Muscle layer of duodenum (tissue), 2 donors: ENCODE results near the gene MEPCE.

Source experiments
- H3K27ac ChIP-seq: one replicate; pipeline ENCODE4 v1.7.0; 2013; ENCODE audit warnings: mild to moderate bottlenecking, low read length
- H3K27me3 ChIP-seq: one replicate; pipeline ENCODE4 v1.7.0; 2013; ENCODE audit warnings: low read depth, mild to moderate bottlenecking, control low read depth, low read length
- H3K36me3 ChIP-seq, 2 donors: one replicate each; pipeline ENCODE4 v1.7.0; 2013; ENCODE audit warnings: low read length in 2 of 2, control low read depth in 1 of 2, mild to moderate bottlenecking in 1 of 2; ENCODE audit not compliant: insufficient read depth in 2 of 2, control insufficient read depth in 1 of 2
- H3K4me1 ChIP-seq, 2 donors: one replicate each; pipeline ENCODE4 v1.7.0; 2013; ENCODE audit warnings: low read length in 2 of 2, mild to moderate bottlenecking in 2 of 2, control low read depth in 1 of 2, moderate library complexity in 1 of 2; ENCODE audit not compliant: insufficient read depth in 2 of 2, control insufficient read depth in 1 of 2
- H3K4me3 ChIP-seq, 2 donors: one replicate each; pipeline ENCODE4 v1.7.0; 2013; ENCODE audit warnings: low read length in 2 of 2, low read depth in 1 of 2, mild to moderate bottlenecking in 1 of 2
- H3K9me3 ChIP-seq, 2 donors: one replicate each; pipeline ENCODE4 v1.7.0; 2013; ENCODE audit warnings: low read length in 2 of 2, control low read depth in 1 of 2, mild to moderate bottlenecking in 1 of 2; ENCODE audit not compliant: control insufficient read depth in 1 of 2
- donor health status: healthy.

The MEPCE gene

GRCh38 chr7:100430493-100431285 lies 1.1 kb downstream of the MEPCE start:
- no peaks in the 10 kb centered on the region for H3K27me3 ChIP-seq
- H3K36me3 ChIP-seq, result peaks cover 26 to 28% of the 10 kb centered on the region in 2 donors
- H3K4me1 ChIP-seq, result peaks cover 0 to 43% of the 10 kb centered on the region in 2 donors
- peak overlapping the region; percentile 64 to 82 for H3K4me3 ChIP-seq
- no peaks in the 10 kb centered on the region for H3K9me3 ChIP-seq
- peak overlapping the region; percentile 73 for H3K27ac ChIP-seq

- peaks cover 26 to 28% of the 10 kb centered on the region in 2 donors for H3K36me3 ChIP-seq
- H3K4me1 ChIP-seq, result peaks cover 0 to 44% of the 10 kb centered on the region in 2 donors
- H3K27ac ChIP-seq, result peak overlapping the region; percentile 19
- H3K27me3 ChIP-seq, result no peaks in the 10 kb centered on the region
- peak overlapping the region in 1 of 2 donors; percentile 82 for H3K4me3 ChIP-seq
- H3K9me3 ChIP-seq, result no peaks in the 10 kb centered on the region
These were observed 1.7 kb downstream of the MEPCE start for GRCh38 chr7:100431286-100431735.

- no peaks in the 10 kb centered on the region for H3K27me3 ChIP-seq
- no peak overlapping the region for H3K27ac ChIP-seq
- H3K4me3 ChIP-seq, result no peak overlapping the region
- H3K36me3 ChIP-seq, result peaks cover 26 to 28% of the 10 kb centered on the region in 2 donors
- no peaks in the 10 kb centered on the region for H3K9me3 ChIP-seq
- peaks cover 0 to 44% of the 10 kb centered on the region in 2 donors for H3K4me1 ChIP-seq
These were observed 2.4 kb downstream of the MEPCE start for GRCh38 chr7:100432053-100432452.

DNA sequence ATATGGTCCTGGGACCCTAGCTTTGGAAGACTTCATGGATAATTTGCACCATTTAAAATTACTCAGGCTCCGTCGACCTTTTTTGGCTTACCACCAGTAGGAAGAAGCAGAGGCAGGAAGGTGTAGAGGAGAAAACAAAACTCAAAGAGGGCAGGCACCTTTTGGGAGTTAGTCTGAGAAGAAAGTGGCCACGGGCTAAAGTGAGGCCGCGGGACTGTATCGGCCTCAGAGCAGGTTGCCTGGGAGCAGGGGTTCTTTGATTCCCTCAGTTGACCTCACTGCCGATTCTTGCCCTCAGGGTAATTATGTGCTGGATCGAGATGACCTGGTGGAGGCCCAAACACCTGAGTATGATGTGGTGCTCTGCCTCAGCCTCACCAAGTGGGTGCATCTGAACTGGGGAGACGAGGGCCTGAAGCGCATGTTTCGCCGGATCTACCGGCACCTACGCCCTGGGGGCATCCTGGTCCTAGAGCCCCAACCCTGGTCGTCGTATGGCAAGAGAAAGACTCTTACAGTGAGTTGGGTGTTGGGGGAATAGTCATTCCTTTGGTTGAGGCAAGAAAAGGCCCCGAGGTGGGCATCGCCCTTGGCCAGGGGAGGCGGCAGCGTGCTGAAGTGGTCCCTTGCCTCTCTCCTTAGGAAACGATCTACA lies 3.1 kb downstream of the MEPCE start:
- Histone ChIP-seq H3K9me3 (no peaks in the 10 kb centered on the region), H3K4me3 (no peak overlapping the region), H3K27ac (no peak overlapping the region), H3K4me1 (peaks cover 0 to 42% of the 10 kb centered on the region in 2 donors), H3K27me3 (no peaks in the 10 kb centered on the region), H3K36me3 (peaks cover 26 to 28% of the 10 kb centered on the region in 2 donors)

DNA sequence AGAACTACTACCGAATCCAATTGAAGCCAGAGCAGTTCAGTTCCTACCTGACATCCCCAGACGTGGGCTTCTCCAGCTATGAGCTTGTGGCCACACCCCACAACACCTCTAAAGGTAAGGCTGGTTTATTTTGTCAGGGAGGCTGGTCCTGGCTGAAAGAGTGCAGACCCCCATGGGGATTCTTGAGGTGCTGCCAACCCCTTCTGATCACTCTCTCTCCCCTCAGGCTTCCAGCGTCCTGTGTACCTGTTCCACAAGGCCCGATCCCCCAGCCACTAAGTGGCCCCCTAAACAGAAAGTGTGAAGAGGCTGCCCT lies 3.6 kb downstream of the MEPCE start:
- H3K27ac ChIP-seq, result no peak overlapping the region
- H3K4me1 ChIP-seq, result peaks cover 0 to 39% of the 10 kb centered on the region in 2 donors

DNA sequence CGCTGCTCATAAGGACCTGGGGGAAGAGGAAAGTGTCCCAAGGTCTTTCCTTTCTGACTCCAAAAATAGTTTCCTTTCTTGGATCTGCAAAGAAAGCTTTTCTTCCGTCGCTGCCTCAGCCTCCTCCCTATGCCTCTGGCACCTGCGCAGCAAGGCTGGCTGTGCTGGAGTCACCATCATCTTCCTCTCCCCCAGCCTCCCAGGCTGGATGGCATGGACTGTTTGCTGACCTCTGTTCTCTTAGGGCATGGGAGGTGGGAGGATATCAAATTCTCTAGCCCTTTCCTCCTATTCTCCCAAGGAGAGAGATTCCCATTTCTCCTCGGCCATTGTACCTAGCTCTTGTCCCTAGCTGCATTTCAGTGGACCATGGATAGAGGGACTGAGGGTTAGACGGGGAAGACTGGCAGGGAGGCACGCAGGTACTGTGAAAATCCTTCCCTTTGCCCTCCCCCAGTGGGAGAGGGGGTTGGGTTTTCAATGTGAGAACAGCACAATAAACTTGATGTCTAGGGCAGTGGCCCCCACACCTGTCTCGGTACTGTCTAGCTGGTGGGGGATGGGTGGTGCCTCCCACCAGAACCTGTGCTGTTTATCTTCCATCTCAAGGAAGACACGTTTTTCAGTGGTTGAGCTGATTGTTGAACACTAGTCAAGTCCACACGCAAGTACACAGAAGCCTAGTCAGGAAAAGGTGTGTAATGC lies 4.1 kb downstream of the MEPCE start:
- peaks cover 20 to 28% of the 10 kb centered on the region in 2 donors for H3K36me3 ChIP-seq
- H3K4me3 ChIP-seq, result no peak overlapping the region
- peaks cover 0 to 39% of the 10 kb centered on the region in 2 donors for H3K4me1 ChIP-seq
- no peaks in the 10 kb centered on the region for H3K27me3 ChIP-seq
- H3K27ac ChIP-seq, result no peak overlapping the region
- no peaks in the 10 kb centered on the region for H3K9me3 ChIP-seq

More for the DNA sequence above, 3.6 kb downstream of the MEPCE start:
- Histone ChIP-seq H3K36me3 (peaks cover 25 to 28% of the 10 kb centered on the region in 2 donors), H3K4me3 (no peak overlapping the region), H3K9me3 (no peaks in the 10 kb centered on the region), H3K27me3 (no peaks in the 10 kb centered on the region)

DNA sequence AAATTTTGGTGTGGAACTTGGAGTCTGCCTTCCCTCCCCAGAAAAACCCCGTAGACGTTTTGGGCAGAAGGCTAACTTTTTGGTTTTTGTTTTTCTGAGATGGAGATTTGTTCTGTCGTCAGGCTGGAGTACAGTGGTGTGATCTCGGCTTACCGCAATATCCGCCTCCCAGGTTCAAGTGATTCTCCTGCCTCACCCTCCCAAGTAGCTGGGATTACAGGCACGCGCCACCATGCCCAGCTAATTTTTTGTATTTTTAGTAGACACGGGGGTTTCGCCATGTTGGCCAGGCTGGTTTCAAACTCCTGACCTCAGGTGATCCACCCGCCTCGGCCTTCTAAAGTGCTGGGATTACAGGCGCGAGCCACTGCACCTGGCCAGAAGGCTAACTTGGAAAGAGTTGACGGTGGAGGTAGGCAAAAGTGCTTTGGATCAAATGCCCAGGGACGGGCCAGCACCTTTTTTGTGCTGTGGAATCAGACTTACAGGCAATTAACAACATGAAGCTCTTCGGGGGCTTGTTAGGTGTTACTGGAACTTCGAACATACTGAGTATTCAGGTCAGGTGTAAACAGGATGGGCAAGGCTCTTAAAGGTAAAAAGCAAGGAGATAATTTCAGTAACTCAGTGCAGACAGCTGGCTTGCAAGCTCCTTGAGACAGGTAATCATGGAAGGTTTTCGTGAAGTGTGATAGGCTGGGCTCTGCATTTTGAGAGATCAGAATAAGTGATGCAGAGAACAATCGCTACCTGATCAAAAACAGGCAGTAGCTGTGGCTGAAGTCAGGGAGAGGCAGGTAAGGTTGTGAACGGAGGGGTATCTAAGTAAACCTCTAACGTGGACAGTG lies 4.9 kb downstream of the MEPCE start:
- H3K4me3 ChIP-seq, result peak overlapping the region; percentile 61 to 80

GRCh38 chr7:100435401-100436304 lies 6.0 kb downstream of the MEPCE start:
- peaks cover 16 to 28% of the 10 kb centered on the region in 2 donors for H3K36me3 ChIP-seq
- no peaks in the 10 kb centered on the region for H3K9me3 ChIP-seq
- H3K4me3 ChIP-seq, result peak overlapping the region; percentile 61 to 80
- H3K27me3 ChIP-seq, result no peaks in the 10 kb centered on the region
- peaks cover 0 to 35% of the 10 kb centered on the region in 2 donors for H3K4me1 ChIP-seq
- peak overlapping the region; percentile 77 for H3K27ac ChIP-seq

More for the DNA sequence above, 4.9 kb downstream of the MEPCE start:
- peaks cover 0 to 39% of the 10 kb centered on the region in 2 donors for H3K4me1 ChIP-seq
- peak overlapping the region; percentile 77 for H3K27ac ChIP-seq
- peaks cover 16 to 28% of the 10 kb centered on the region in 2 donors for H3K36me3 ChIP-seq
- H3K27me3 ChIP-seq, result no peaks in the 10 kb centered on the region
- H3K9me3 ChIP-seq, result no peaks in the 10 kb centered on the region

DNA sequence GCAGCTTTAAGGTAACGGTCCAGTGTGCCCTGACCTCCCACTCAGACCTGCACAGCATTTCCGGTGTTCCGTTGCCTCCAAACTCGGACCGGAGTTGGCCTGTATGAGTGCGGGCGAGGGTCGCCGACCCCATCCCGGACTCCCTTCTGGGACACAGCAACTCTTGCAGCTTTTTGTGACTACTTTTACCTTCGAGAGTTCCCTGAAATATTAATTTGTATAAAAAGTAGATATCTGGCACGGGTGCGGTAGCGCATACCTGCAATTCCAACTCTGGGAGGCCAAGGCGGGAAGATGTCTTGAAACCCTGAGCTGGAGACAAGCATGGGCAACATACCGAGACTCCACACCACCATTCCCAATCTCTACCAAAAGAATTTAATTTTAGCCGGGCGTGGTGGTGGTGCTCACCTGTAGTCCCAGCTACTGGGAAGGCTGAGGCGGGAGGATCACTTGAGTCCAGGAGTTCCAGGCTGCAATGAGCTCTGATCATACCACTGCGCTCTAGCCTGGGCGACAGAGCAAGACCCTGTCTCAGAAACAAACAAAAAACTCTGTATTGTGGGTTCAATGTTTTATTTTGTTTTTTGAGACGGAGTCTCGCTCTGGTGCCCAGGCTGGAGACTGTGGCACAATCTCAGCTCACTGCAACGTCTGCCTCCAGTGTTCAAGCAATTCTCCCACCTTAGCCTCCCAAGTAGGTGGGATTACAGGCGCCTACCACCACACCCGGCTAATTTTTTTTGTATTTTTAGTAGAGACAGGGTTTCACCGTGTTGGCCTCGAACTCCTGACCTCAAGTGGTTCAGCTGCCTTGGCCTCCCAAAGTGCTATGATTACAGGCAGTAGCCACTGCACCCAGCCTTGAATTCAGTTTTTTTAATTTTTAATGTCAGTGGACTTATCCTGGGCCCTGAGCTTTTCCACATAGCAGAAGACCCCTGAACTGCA lies 7.8 kb downstream of the MEPCE start:
- H3K27ac ChIP-seq, result no peak overlapping the region
- peaks cover 0 to 17% of the 10 kb centered on the region in 2 donors for H3K4me1 ChIP-seq
- peaks cover 16 to 23% of the 10 kb centered on the region in 2 donors for H3K36me3 ChIP-seq
- no peaks in the 10 kb centered on the region for H3K27me3 ChIP-seq
- H3K4me3 ChIP-seq, result peak overlapping the region in 1 of 2 donors; percentile 80
- H3K9me3 ChIP-seq, result no peaks in the 10 kb centered on the region
